GM19238 (cell line): ENCODE measurements around the gene GOLIM4.

Source experiments
- DNase-seq: peaks from one replicate; pipeline ENCODE4 v3.0.0; 2011; ENCODE audit warnings: low spot score; ENCODE audit not compliant: insufficient read length

The GOLIM4 gene

GRCh38 chr3:168100777-168101492 is 5.2 kb upstream of the GOLIM4 start:
- no peak for DNase-seq

- no peak for DNase-seq
Observed at GRCh38 chr3:168097381-168097780, 1.7 kb upstream of the GOLIM4 start.

GRCh38 chr3:168096210-168096652 is 507 bp upstream of the GOLIM4 start:
- DNase-seq = peak; percentile 13

GRCh38 chr3:168094877-168095610 is 680 bp downstream of the GOLIM4 start:
- DNase-seq = peak; percentile 41

GRCh38 chr3:168094580-168094876 is 1.2 kb downstream of the GOLIM4 start:
- DNase-seq = no peak

GRCh38 chr3:168093790-168094189 is 1.9 kb downstream of the GOLIM4 start:
- no peak for DNase-seq

- no peak for DNase-seq
Observed at GRCh38 chr3:168093229-168093628, 2.5 kb downstream of the GOLIM4 start.

GRCh38 chr3:168091941-168092340 is 3.8 kb downstream of the GOLIM4 start:
- no peak for DNase-seq

- no peak for DNase-seq
Observed at GRCh38 chr3:168091302-168091858, 4.3 kb downstream of the GOLIM4 start.

GRCh38 chr3:168090306-168091085 is 5.2 kb downstream of the GOLIM4 start:
- no peak for DNase-seq

GRCh38 chr3:168089179-168089771 is 6.4 kb downstream of the GOLIM4 start:
- no peak for DNase-seq

GRCh38 chr3:168088106-168088720 is 7.5 kb downstream of the GOLIM4 start:
- DNase-seq = no peak

GRCh38 chr3:168087539-168087938 is 8.2 kb downstream of the GOLIM4 start:
- DNase-seq = no peak

- no peak for DNase-seq
Observed at GRCh38 chr3:168086541-168087260, 9.0 kb downstream of the GOLIM4 start.

GRCh38 chr3:168085491-168086119 is 10.1 kb downstream of the GOLIM4 start:
- no peak for DNase-seq

- DNase-seq = no peak
Observed at GRCh38 chr3:168083906-168084305, 11.8 kb downstream of the GOLIM4 start.

- no peak for DNase-seq
Observed at GRCh38 chr3:168081856-168082255, 13.9 kb downstream of the GOLIM4 start.

GRCh38 chr3:168081171-168081771 is 14.5 kb downstream of the GOLIM4 start:
- no peak for DNase-seq

- DNase-seq = no peak
Observed at GRCh38 chr3:168080499-168081170, 15.1 kb downstream of the GOLIM4 start.
